HepG2 (cell line): ENCODE results near the gene C5AR1. TPM values are rescaled to one million over a fixed set of nuclear protein-coding genes. Genes with fewer than 3 reads are reported as not detected.

Experiments used
- ARHGAP35 ChIP-seq: sonication (generic); formaldehyde crosslinking; IDR thresholded peaks from 2 replicates; pipeline ENCODE4 v1.9.0; 2022; ENCODE audit warnings: mild to moderate bottlenecking, inconsistent platforms, moderate library complexity, missing genetic modification reagents, borderline replicate concordance
- ARID4A ChIP-seq: sonication (generic); formaldehyde crosslinking; IDR thresholded peaks from 2 replicates; pipeline ENCODE4 v1.5.0; 2020; ENCODE audit warnings: mild to moderate bottlenecking, missing genetic modification reagents, borderline replicate concordance
- GFI1 ChIP-seq: sonication (generic); formaldehyde crosslinking; IDR thresholded peaks from 2 replicates; pipeline ENCODE4 v1.5.0; 2020; ENCODE audit warnings: missing genetic modification reagents, mild to moderate bottlenecking, borderline replicate concordance
- HIVEP1 ChIP-seq: sonication (generic); formaldehyde crosslinking; IDR thresholded peaks from 2 replicates; pipeline ENCODE4 v1.4.0; 2020; ENCODE audit warnings: mild to moderate bottlenecking, missing genetic modification reagents
- IRF9 ChIP-seq: sonication (generic); formaldehyde crosslinking; IDR thresholded peaks from 2 replicates; pipeline ENCODE4 v1.8.0; 2022; ENCODE audit warnings: missing genetic modification reagents, mild to moderate bottlenecking, borderline replicate concordance
- MEF2D ChIP-seq: sonication (generic); formaldehyde crosslinking; IDR thresholded peaks from 2 replicates; pipeline ENCODE4 v1.5.1; 2020; ENCODE audit warnings: mild to moderate bottlenecking, missing genetic modification reagents
- NFKBIZ ChIP-seq: IDR thresholded peaks from 2 replicates; pipeline ENCODE4 v1.6.1; 2018; ENCODE audit warnings: missing genetic modification reagents, missing compliant biosample characterization
- PHF20 ChIP-seq: sonication (generic); formaldehyde crosslinking; IDR thresholded peaks from 2 replicates; pipeline ENCODE4 v1.5.0; 2020; ENCODE audit warnings: mild to moderate bottlenecking, missing genetic modification reagents
- RBFOX2 ChIP-seq: fragments of 200-400 bp; formaldehyde crosslinking; IDR thresholded peaks from 2 replicates; pipeline ENCODE4 v1.6.1; 2017; ENCODE audit warnings: low read depth, mild to moderate bottlenecking, low read length
- SP1 ChIP-seq, 2 experiments: fragments of 450-650 bp in 1 of 2; sonication (generic) in 1 of 2; formaldehyde crosslinking in 1 of 2; IDR thresholded peaks; 2 replicates each; pipeline versions ENCODE4 v1.4.0 to v1.6.1; 2016 to 2020; ENCODE audit warnings: missing genetic modification reagents in 1 of 2
- SP4 ChIP-seq: sonication (generic); formaldehyde crosslinking; IDR thresholded peaks from 2 replicates; pipeline ENCODE4 v1.8.1; 2023; ENCODE audit warnings: mild to moderate bottlenecking, missing genetic modification reagents
- SPEN ChIP-seq: sonication (generic); formaldehyde crosslinking; IDR thresholded peaks from 2 replicates; pipeline ENCODE4 v1.5.1; 2020; ENCODE audit warnings: low read depth, mild to moderate bottlenecking, missing genetic modification reagents
- SUZ12 ChIP-seq: fragments of 150-350 bp; IDR thresholded peaks from 2 replicates; pipeline ENCODE4 v1.6.1; 2014; ENCODE audit warnings: low read depth, low read length
- THAP8 ChIP-seq: sonication (generic); formaldehyde crosslinking; IDR thresholded peaks from 2 replicates; pipeline ENCODE4 v1.5.1; 2020; ENCODE audit warnings: missing genetic modification reagents, mild to moderate bottlenecking, borderline replicate concordance
- ZNF143 ChIP-seq: sonication (generic); formaldehyde crosslinking; IDR thresholded peaks from 2 replicates; pipeline ENCODE4 v1.4.0; 2020; ENCODE audit warnings: missing genetic modification reagents
- ZNF484 ChIP-seq: sonication (generic); formaldehyde crosslinking; IDR thresholded peaks from 2 replicates; pipeline ENCODE4 v1.5.1; 2020; ENCODE audit warnings: mild to moderate bottlenecking, low read depth, missing genetic modification reagents, borderline replicate concordance
- ZNF598 ChIP-seq: sonication (generic); formaldehyde crosslinking; IDR thresholded peaks from 2 replicates; pipeline ENCODE4 v1.5.1; 2020; ENCODE audit warnings: mild to moderate bottlenecking, missing genetic modification reagents, borderline replicate concordance
- ZNF737 ChIP-seq: sonication (generic); formaldehyde crosslinking; IDR thresholded peaks from 2 replicates; pipeline ENCODE4 v1.5.0; 2020; ENCODE audit warnings: missing genetic modification reagents, mild to moderate bottlenecking, borderline replicate concordance
- polyA plus RNA-seq, 8 experiments: library from polyadenylated mRNA; depleted of rRNA in 3 of 8; stranded (reverse) in 7 of 8; unstranded in 1 of 8; fragments of >200 nt; fragmentation: Illumina TruSeq in 4 of 8; extraction: Trizol in 4 of 8; gene quantifications; 2 replicates each; pipeline versions ENCODE4 v1.2.1 to v1.2.3, GENCODE V29; 2011 to 2016; ENCODE audit warnings: low read depth in 4 of 8, missing spikeins in 1 of 8, mixed read lengths in 1 of 8; ENCODE audit not compliant: insufficient read depth in 1 of 8
- total RNA-seq, 5 experiments: library from RNA; depleted of rRNA; stranded (reverse); fragments of >200 nt; fragmentation: Illumina TruSeq; extraction: Trizol; gene quantifications; 2 replicates each; pipeline ENCODE4 v1.2.3, GENCODE V29; 2016; ENCODE audit warnings: low read depth in 1 of 5
- TF ChIP-seq, protein P1 (sequence below): IDR thresholded peaks from 2 replicates; pipeline ENCODE4 v1.6.1; 2016
- TF ChIP-seq, protein P2 (sequence below): fragments of 450-650 bp; IDR thresholded peaks from 2 replicates; pipeline ENCODE4 v1.6.1; 2016

C5AR1 gene
- total and polyA plus RNA-seq, 2 of the 13 experiments (the other 11 are each of a cell fraction or from before 2014, with no cell fraction given), result 0.07 to 1.6 TPM

DNA sequence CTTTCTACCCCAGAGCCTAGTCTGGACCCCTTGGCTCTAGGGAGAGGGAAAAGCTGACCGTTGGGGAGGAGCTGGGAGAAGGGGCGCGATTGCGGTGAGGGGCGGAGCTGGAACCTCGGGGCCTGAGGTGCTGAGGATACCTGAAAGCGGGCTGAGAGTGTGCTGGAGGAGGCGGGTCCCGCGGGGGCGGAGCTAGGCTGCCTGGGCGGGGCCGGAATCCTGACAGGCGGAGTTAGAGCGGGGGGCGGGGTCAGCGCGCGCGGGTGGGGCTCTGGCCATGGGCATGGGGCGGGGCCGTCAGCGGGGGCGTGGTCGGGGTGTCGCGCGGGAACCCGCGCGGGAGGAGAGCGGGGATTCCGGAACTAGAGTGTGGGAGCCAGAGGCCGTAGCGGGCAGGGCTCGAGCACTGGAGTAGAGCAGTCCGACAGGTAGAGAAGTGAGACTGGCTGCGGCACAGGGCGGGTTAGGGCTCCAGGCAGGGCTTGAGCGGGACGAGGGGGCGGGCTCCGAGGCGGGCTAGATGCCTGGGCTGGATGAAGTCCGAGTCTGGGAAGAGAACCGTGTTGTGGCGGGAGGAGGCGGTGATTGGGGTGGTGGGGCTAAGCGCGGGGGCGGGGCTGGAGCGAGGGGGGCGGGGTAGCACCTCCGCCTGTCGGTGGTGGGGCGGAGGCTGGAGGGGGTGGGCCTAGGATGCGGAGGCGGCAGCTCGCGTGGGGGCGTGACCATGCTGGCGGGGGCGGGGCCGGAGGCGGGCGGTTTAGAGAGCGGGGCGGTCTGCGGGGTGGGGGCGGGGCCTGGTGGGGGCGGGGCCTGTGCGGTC is 35.4 kb upstream of the C5AR1 start, which contains the start of gene INAFM1 (continued):
- TF ChIP-seq IRF9 (CRISPR knock-in tag), result 0 out of 2 replicates have a peak, but pooled peaks have one; percentile 24
- 0 out of 2 replicates have a peak, but pooled peaks have one; percentile 41 for TF ChIP-seq SPEN
- 0 out of 2 replicates have a peak, but pooled peaks have one; percentile 35 for TF ChIP-seq HIVEP1 (CRISPR knock-in tag)
- peak; percentile 78 for TF ChIP-seq SP4 (CRISPR knock-in tag)
- TF ChIP-seq SP1 (IDR thresholded peaks at IDR 0.05), result 0 out of 2 replicates have a peak, but pooled peaks have one; percentile 32
- TF ChIP-seq SP1 (CRISPR knock-in tag; IDR thresholded peaks at IDR 0.05), result peak; percentile 57
- TF ChIP-seq ZNF143 (CRISPR knock-in tag), result no peak
- TF ChIP-seq, protein P1, sequence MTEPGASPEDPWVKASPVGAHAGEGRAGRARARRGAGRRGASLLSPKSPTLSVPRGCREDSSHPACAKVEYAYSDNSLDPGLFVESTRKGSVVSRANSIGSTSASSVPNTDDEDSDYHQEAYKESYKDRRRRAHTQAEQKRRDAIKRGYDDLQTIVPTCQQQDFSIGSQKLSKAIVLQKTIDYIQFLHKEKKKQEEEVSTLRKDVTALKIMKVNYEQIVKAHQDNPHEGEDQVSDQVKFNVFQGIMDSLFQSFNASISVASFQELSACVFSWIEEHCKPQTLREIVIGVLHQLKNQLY (CRISPR knock-in tag), result no peak
- 0 out of 2 replicates have a peak, but pooled peaks have one; percentile 4 for TF ChIP-seq ARID4A
- no peak for TF ChIP-seq SUZ12
- TF ChIP-seq NFKBIZ (CRISPR knock-in tag), result no peak
- no peak for TF ChIP-seq ARHGAP35
- TF ChIP-seq, protein P2, sequence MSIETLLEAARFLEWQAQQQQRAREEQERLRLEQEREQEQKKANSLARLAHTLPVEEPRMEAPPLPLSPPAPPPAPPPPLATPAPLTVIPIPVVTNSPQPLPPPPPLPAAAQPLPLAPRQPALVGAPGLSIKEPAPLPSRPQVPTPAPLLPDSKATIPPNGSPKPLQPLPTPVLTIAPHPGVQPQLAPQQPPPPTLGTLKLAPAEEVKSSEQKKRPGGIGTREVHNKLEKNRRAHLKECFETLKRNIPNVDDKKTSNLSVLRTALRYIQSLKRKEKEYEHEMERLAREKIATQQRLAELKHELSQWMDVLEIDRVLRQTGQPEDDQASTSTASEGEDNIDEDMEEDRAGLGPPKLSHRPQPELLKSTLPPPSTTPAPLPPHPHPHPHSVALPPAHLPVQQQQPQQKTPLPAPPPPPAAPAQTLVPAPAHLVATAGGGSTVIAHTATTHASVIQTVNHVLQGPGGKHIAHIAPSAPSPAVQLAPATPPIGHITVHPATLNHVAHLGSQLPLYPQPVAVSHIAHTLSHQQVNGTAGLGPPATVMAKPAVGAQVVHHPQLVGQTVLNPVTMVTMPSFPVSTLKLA, result 0 out of 2 replicates have a peak, but pooled peaks have one; percentile 5
- no peak; the same call in 1 of the 2 replicates for TF ChIP-seq PHF20 (CRISPR knock-in tag)
- TF ChIP-seq MEF2D, result no peak
- peak; percentile 69 for TF ChIP-seq RBFOX2
- TF ChIP-seq THAP8 (CRISPR knock-in tag), result no peak
- no peak for TF ChIP-seq ZNF737 (CRISPR knock-in tag)
- 0 out of 2 replicates have a peak, but pooled peaks have one; percentile 2 for TF ChIP-seq GFI1
- TF ChIP-seq ZNF598 (CRISPR knock-in tag), result no peak
- no peak for TF ChIP-seq ZNF484 (CRISPR knock-in tag)
